ENCODE results near the gene MT1H. TPM values are rescaled to one million over a fixed set of nuclear protein-coding genes. Genes with fewer than 3 reads are reported as not detected.

Gene MT1H
- total and polyA plus RNA-seq, 2 of the 13 experiments (the other 11 are each of a cell fraction or from before 2014, with no cell fraction given), result 0.60 TPM; not detected in 1

DNA sequence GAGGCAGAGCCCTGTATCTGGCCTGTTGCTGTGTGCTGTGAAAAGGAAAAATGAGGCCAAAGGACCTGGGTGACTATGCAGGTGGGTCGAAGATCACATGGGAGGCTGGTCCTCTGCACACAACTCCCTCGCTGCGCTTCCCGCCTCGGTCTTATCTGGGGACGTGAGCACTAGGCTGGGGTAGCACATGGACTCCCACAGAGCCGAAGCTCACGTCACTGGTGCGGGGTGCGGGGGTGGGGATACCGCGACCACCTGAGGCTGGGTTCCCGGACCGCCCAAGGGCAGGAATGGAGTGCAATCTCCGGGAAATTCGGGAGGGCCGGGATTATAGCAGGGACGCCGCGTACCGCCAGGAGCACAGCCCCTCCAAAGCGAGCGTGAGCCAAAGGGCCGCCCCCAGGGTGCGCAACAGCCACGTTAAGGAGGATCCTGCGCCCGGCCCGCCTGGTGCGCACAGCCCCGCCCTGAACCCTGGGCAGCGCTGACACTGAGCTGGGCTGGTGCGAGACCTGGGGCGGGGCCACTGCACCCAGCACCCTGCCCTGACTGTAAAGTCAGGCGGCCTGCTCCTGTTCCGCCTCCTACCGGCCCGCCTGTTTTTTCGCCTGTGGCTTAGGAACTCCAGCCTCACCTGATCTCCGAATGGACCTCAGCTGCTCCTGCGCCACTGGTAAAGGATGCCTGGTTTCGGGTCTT, 26.4 kb upstream of the MT1H start (continued):
- TF ChIP-seq, protein P1, sequence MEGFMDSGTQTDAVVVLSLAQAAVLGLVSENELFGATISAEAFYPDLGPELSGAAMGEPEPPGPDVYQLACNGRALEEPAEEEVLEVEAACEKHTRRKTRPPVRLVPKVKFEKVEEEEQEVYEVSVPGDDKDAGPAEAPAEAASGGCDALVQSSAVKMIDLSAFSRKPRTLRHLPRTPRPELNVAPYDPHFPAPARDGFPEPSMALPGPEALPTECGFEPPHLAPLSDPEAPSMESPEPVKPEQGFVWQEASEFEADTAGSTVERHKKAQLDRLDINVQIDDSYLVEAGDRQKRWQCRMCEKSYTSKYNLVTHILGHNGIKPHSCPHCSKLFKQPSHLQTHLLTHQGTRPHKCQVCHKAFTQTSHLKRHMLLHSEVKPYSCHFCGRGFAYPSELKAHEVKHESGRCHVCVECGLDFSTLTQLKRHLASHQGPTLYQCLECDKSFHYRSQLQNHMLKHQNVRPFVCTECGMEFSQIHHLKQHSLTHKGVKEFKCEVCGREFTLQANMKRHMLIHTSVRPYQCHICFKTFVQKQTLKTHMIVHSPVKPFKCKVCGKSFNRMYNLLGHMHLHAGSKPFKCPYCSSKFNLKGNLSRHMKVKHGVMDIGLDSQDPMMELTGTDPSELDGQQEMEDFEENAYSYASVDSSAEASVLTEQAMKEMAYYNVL (CRISPR knock-in tag; IDR thresholded peaks at IDR 0.05; ENCODE audit: borderline replicate concordance), result peak; percentile 64
- TF ChIP-seq ZBTB21 (CRISPR knock-in tag; IDR thresholded peaks at IDR 0.05) (no peak), FIP1L1 (IDR thresholded peaks at IDR 0.05; ENCODE audit: borderline replicate concordance, insufficient read depth, low read depth, low read length) (no peak), JUND (CRISPR knock-in tag; IDR thresholded peaks at IDR 0.05) (no peak), ZC3H4 (CRISPR knock-in tag; IDR thresholded peaks at IDR 0.05; ENCODE audit: borderline replicate concordance) (no peak), ZSCAN22 (CRISPR knock-in tag; IDR thresholded peaks at IDR 0.05) (no peak), PHF5A (CRISPR knock-in tag; IDR thresholded peaks at IDR 0.05; ENCODE audit: low read depth, unreplicated experiment) (no peak), SMARCE1 (IDR thresholded peaks at IDR 0.05; ENCODE audit: borderline replicate concordance) (no peak), MAF1 (CRISPR knock-in tag; IDR thresholded peaks at IDR 0.05; ENCODE audit: borderline replicate concordance) (no peak), JUNB (CRISPR knock-in tag; IDR thresholded peaks at IDR 0.05; ENCODE audit: borderline replicate concordance) (no peak), ZNF124 (CRISPR knock-in tag; IDR thresholded peaks at IDR 0.05) (no peak), BCL6 (CRISPR knock-in tag; IDR thresholded peaks at IDR 0.05) (no peak), ZNF543 (CRISPR knock-in tag; IDR thresholded peaks at IDR 0.05) (no peak; the same call in 1 of the 2 replicates), ZFP1 (CRISPR knock-in tag; IDR thresholded peaks at IDR 0.05) (no peak), HMG20A (CRISPR knock-in tag; IDR thresholded peaks at IDR 0.05; ENCODE audit: borderline replicate concordance) (no peak), FOXK2 (IDR thresholded peaks at IDR 0.05) (no peak), PAWR (CRISPR knock-in tag; IDR thresholded peaks at IDR 0.05; ENCODE audit: borderline replicate concordance) (no peak), NR2C2 (CRISPR knock-in tag; IDR thresholded peaks at IDR 0.05; ENCODE audit: borderline replicate concordance) (no peak), ZNF879 (CRISPR knock-in tag; IDR thresholded peaks at IDR 0.05) (no peak), ZKSCAN1 (IDR thresholded peaks at IDR 0.05; ENCODE audit: low read length) (no peak), ZFP90 (CRISPR knock-in tag; IDR thresholded peaks at IDR 0.05; ENCODE audit: borderline replicate concordance) (no peak)
- TF ChIP-seq, protein P2, sequence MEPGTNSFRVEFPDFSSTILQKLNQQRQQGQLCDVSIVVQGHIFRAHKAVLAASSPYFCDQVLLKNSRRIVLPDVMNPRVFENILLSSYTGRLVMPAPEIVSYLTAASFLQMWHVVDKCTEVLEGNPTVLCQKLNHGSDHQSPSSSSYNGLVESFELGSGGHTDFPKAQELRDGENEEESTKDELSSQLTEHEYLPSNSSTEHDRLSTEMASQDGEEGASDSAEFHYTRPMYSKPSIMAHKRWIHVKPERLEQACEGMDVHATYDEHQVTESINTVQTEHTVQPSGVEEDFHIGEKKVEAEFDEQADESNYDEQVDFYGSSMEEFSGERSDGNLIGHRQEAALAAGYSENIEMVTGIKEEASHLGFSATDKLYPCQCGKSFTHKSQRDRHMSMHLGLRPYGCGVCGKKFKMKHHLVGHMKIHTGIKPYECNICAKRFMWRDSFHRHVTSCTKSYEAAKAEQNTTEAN (CRISPR knock-in tag; conservative IDR thresholded peaks at IDR 0.05), result no peak
- TF ChIP-seq, protein P3, sequence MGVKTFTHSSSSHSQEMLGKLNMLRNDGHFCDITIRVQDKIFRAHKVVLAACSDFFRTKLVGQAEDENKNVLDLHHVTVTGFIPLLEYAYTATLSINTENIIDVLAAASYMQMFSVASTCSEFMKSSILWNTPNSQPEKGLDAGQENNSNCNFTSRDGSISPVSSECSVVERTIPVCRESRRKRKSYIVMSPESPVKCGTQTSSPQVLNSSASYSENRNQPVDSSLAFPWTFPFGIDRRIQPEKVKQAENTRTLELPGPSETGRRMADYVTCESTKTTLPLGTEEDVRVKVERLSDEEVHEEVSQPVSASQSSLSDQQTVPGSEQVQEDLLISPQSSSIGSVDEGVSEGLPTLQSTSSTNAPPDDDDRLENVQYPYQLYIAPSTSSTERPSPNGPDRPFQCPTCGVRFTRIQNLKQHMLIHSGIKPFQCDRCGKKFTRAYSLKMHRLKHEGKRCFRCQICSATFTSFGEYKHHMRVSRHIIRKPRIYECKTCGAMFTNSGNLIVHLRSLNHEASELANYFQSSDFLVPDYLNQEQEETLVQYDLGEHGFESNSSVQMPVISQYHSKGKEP (CRISPR knock-in tag; IDR thresholded peaks at IDR 0.05), result no peak
- TF ChIP-seq, protein P4, sequence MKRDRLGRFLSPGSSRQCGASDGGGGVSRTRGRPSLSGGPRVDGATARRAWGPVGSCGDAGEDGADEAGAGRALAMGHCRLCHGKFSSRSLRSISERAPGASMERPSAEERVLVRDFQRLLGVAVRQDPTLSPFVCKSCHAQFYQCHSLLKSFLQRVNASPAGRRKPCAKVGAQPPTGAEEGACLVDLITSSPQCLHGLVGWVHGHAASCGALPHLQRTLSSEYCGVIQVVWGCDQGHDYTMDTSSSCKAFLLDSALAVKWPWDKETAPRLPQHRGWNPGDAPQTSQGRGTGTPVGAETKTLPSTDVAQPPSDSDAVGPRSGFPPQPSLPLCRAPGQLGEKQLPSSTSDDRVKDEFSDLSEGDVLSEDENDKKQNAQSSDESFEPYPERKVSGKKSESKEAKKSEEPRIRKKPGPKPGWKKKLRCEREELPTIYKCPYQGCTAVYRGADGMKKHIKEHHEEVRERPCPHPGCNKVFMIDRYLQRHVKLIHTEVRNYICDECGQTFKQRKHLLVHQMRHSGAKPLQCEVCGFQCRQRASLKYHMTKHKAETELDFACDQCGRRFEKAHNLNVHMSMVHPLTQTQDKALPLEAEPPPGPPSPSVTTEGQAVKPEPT (CRISPR knock-in tag; IDR thresholded peaks at IDR 0.05; ENCODE audit: low read depth), result no peak

Measured in HepG2 (cell line).